ENCODE results near the gene NDUFB7.
A peak's percentile ranks its signal among the peaks of the same experiment; 100 is the strongest.

NDUFB7 gene

GRCh38 chr19:14571695-14572490 lies at the start of gene NDUFB7 (continued):
- TF ChIP-seq ZNF677 (tag by site-specific recombination; IDR thresholded peaks at IDR 0.05) (no peak), PRDM10 (tag by site-specific recombination; IDR thresholded peaks at IDR 0.05) (peak; percentile 78), ZNF585B (tag by site-specific recombination; IDR thresholded peaks at IDR 0.05) (no peak), BCL6B (tag by site-specific recombination; IDR thresholded peaks at IDR 0.05) (no peak), SETDB1 (IDR thresholded peaks at IDR 0.05; ENCODE audit: insufficient read length, low read length) (no peak), ZNF324 (tag by site-specific recombination; IDR thresholded peaks at IDR 0.05) (peak; percentile 56; the same call in 1 of the 2 replicates), ZNF423 (tag by site-specific recombination; IDR thresholded peaks at IDR 0.05) (peak; percentile 58; the same call in 1 of the 2 replicates), ZNF658 (tag by site-specific recombination; IDR thresholded peaks at IDR 0.05) (no peak), SP7 (tag by site-specific recombination; IDR thresholded peaks at IDR 0.05) (peak; percentile 89), RBAK (tag by site-specific recombination; IDR thresholded peaks at IDR 0.05) (no peak), ZNF449 (tag by site-specific recombination; IDR thresholded peaks at IDR 0.05) (0 out of 2 replicates have a peak, but pooled peaks have one; percentile 24), ZNF791 (tag by site-specific recombination; IDR thresholded peaks at IDR 0.05) (no peak), GLIS2 (tag by site-specific recombination; IDR thresholded peaks at IDR 0.05) (peak; percentile 78), SP2 (tag by site-specific recombination; IDR thresholded peaks at IDR 0.05) (peak; percentile 90), ZNF580 (tag by site-specific recombination; IDR thresholded peaks at IDR 0.05) (peak; percentile 100), ZNF530 (tag by site-specific recombination; IDR thresholded peaks at IDR 0.05; ENCODE audit: low read depth) (no peak), ZNF302 (tag by site-specific recombination; IDR thresholded peaks at IDR 0.05; ENCODE audit: low read depth) (no peak), ZNF157 (tag by site-specific recombination; IDR thresholded peaks at IDR 0.05) (no peak), ZNF76 (tag by site-specific recombination; IDR thresholded peaks at IDR 0.05; ENCODE audit: borderline replicate concordance, low read depth) (peak; percentile 57; the same call in 1 of the 2 replicates), ZNF146 (tag by site-specific recombination; IDR thresholded peaks at IDR 0.05) (0 out of 2 replicates have a peak, but pooled peaks have one; percentile 10), ZNF843 (tag by site-specific recombination; IDR thresholded peaks at IDR 0.05) (peak; percentile 59; the same call in 1 of the 2 replicates), ZNF174 (tag by site-specific recombination; IDR thresholded peaks at IDR 0.05) (no peak)
- TF ChIP-seq, protein P1, sequence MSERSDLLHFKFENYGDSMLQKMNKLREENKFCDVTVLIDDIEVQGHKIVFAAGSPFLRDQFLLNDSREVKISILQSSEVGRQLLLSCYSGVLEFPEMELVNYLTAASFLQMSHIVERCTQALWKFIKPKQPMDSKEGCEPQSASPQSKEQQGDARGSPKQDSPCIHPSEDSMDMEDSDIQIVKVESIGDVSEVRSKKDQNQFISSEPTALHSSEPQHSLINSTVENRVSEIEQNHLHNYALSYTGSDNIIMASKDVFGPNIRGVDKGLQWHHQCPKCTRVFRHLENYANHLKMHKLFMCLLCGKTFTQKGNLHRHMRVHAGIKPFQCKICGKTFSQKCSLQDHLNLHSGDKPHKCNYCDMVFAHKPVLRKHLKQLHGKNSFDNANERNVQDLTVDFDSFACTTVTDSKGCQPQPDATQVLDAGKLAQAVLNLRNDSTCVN (tag by site-specific recombination; optimal IDR thresholded peaks at IDR 0.05): peak; percentile 31
- TF ChIP-seq, protein P2, sequence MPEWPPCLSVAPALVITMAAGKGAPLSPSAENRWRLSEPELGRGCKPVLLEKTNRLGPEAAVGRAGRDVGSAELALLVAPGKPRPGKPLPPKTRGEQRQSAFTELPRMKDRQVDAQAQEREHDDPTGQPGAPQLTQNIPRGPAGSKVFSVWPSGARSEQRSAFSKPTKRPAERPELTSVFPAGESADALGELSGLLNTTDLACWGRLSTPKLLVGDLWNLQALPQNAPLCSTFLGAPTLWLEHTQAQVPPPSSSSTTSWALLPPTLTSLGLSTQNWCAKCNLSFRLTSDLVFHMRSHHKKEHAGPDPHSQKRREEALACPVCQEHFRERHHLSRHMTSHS (tag by site-specific recombination; IDR thresholded peaks at IDR 0.05): no peak
- TF ChIP-seq, protein P3, sequence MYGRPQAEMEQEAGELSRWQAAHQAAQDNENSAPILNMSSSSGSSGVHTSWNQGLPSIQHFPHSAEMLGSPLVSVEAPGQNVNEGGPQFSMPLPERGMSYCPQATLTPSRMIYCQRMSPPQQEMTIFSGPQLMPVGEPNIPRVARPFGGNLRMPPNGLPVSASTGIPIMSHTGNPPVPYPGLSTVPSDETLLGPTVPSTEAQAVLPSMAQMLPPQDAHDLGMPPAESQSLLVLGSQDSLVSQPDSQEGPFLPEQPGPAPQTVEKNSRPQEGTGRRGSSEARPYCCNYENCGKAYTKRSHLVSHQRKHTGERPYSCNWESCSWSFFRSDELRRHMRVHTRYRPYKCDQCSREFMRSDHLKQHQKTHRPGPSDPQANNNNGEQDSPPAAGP (tag by site-specific recombination; IDR thresholded peaks at IDR 0.05): peak; percentile 82
- TF ChIP-seq, protein P4, sequence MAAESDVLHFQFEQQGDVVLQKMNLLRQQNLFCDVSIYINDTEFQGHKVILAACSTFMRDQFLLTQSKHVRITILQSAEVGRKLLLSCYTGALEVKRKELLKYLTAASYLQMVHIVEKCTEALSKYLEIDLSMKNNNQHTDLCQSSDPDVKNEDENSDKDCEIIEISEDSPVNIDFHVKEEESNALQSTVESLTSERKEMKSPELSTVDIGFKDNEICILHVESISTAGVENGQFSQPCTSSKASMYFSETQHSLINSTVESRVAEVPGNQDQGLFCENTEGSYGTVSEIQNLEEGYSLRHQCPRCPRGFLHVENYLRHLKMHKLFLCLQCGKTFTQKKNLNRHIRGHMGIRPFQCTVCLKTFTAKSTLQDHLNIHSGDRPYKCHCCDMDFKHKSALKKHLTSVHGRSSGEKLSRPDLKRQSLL (tag by site-specific recombination; IDR thresholded peaks at IDR 0.05): 0 out of 2 replicates have a peak, but pooled peaks have one; percentile 5
- TF ChIP-seq, protein P5, sequence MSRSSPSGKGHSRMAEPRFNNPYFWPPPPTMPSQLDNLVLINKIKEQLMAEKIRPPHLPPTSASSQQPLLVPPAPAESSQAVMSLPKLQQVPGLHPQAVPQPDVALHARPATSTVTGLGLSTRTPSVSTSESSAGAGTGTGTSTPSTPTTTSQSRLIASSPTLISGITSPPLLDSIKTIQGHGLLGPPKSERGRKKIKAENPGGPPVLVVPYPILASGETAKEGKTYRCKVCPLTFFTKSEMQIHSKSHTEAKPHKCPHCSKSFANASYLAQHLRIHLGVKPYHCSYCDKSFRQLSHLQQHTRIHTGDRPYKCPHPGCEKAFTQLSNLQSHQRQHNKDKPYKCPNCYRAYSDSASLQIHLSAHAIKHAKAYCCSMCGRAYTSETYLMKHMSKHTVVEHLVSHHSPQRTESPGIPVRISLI (tag by site-specific recombination; IDR thresholded peaks at IDR 0.05): no peak

Data from HEK293 (cell line).